GM18502 (cell line): Measurements from ENCODE around the gene LEPR.
A peak's percentile ranks its signal among the peaks of the same experiment; 100 is the strongest.
"Not testable (repeated sequence)": the region's sequence is repeated elsewhere in the genome, so short reads cannot be mapped to it uniquely, and the experiment has no call there.

Experiments
- ATAC-seq: cut with Tn5 transposase; IDR thresholded peaks from one replicate; pipeline ENCODE4 v1.9.1; 2021; ENCODE audit warnings: mild to moderate bottlenecking; ENCODE audit not compliant: unreplicated experiment, poor library complexity

Gene LEPR

GRCh38 chr1:65420590-65421350 lies at the start of gene LEPR, which contains the start of gene LEPROT:
LEPR (plus strand) TSS chr1:65420668; CDS start chr1:65565566, 144,898 bp downstream.
LEPROT (plus strand) TSS chr1:65420668; CDS start chr1:65420725, 57 bp downstream.
- ATAC-seq: peak; percentile 61

- no peak for ATAC-seq
Measured at GRCh38 chr1:65371544-65371943, 48.9 kb upstream of the LEPR start.

DNA sequence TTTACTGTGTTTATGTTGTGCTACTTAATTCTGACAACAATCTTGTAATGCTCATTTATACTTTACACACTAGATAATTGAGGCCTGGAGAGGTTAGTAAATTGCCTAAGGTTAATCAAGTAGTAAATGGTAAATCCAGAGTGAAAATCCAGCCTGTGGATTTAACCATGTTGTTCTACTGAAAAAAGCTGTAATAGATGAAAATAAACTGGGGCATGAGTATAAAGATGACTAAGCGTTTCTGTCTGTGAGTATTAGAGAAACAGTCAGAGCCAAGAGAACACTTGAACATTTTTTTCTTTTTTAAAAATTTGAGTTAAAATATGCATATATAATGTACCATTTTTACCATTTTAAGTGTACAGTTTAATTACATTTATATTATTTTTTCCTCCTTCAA lies 47.9 kb upstream of the LEPR start:
- ATAC-seq: no peak

DNA sequence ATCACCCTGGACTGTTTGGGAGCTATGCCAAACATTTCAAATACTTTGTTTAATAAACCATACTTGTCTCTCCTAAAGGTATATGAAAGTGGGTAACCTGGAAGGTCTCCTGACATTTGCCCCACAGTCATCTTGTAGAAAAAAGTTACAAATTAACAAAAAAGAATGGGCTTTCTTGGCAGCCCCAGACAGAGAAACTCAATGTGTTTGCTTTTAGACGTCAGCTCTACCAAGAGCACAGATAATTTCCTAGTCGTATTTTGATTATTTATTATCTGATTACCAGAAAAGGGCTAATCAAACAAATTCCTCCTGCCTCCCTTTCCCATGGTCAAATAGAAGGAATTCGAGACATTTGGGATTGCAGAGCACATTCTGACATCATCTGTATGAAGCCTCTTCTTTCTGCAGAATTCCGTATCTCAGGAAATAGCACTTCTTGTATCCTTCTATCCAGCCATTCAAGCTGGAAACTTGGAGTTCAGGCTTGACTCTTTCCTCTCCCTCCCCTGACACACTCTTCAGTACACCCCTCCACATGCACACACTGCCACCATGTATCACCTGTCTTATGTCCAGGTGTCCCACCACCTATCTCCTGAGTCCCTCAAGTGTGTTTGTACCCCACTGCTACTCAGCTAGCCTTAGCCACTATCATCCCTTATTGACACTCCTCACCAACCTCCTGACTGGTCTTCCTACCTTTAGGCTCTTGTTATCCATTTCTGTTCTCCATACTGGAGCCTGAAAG lies 42.8 kb upstream of the LEPR start:
- no peak for ATAC-seq

DNA sequence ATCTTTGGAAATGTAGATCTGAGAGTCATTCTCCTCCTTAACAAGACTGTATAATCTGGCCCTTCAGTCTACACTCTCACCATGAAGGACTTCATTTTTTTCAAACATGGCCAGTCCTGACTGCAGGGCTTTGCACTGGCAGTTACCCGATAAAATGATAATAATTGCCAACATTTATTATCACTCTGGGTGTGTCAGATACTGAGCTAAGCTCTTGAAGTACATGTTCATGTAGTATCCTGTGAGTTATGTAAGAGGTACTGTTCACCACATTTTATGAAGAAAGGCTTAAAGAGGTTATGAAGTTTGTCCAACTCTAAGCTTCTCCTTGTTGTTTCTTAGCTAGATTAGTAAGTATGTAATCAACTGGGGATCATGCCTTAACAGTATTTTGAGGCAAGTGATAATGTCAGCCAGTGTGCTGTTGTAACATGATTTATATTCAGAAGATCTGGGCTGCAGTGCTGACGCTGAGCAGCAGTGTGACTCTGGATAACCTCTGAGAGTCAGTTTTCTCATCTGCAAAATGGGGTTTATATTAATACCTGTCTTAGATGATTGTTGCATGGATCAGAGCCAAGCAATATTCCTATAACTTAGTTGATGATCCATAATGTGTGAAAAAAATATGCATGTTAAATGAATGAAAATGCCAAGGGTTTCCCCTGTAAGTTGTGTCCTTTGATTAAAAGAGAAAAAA lies 42.1 kb upstream of the LEPR start:
- ATAC-seq: no peak

DNA sequence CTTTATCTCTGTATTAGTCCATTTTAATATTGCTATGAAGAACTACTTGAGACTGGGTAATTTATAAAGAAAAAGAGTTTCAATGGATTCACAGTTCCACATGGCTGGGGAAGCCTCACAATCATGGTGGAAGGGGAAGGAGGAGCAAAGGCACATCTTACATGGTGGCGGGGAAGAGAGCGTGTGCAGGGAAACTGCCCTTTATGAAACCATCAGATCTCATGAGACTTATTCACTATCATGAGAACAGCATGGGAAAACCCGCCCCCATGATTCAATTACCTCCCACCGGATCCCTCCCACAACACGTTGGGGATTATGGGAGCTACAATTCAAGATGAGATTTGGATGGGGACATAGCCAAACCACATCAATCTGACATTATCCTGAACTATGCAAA lies 36.0 kb upstream of the LEPR start:
- not testable (repeated sequence) for ATAC-seq

DNA sequence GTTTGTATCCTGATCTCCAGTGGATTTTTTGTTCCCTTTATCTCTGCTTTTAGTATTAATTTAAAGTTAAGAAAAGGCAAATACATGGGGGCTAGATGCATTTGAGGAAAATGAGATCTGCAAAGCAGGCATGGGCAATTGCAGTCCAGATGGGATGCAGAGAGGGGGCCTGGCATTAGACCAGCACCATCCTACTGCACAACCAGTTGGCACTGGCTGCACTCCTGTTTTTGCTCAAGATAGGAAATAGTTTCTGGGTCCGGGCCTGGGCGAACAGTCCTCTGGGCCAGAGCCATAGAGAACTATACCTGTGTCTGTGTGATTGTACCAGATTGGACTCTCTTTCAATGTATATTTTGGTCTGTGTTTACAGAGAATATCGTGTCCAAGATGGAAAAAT lies 34.0 kb upstream of the LEPR start:
- ATAC-seq: no peak

DNA sequence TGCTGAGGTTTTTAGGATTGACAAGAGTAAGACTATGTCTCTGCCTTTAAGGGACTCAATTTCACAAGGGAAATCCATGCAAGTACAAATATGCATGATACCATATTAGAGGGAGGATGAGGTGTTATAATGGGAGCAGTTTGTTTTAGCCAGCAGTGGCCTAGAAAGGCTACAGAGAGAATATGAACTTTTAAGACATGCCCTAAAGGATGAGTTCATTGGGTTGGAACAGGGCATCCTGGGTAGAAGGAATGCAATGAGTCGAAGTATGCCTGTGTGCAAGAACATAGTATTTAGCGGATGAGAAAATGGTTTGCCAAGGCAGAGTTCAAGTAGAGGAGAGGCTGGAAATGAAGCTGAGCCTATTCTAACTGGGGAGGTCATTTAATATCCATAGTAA lies 32.6 kb upstream of the LEPR start:
- ATAC-seq: no peak

DNA sequence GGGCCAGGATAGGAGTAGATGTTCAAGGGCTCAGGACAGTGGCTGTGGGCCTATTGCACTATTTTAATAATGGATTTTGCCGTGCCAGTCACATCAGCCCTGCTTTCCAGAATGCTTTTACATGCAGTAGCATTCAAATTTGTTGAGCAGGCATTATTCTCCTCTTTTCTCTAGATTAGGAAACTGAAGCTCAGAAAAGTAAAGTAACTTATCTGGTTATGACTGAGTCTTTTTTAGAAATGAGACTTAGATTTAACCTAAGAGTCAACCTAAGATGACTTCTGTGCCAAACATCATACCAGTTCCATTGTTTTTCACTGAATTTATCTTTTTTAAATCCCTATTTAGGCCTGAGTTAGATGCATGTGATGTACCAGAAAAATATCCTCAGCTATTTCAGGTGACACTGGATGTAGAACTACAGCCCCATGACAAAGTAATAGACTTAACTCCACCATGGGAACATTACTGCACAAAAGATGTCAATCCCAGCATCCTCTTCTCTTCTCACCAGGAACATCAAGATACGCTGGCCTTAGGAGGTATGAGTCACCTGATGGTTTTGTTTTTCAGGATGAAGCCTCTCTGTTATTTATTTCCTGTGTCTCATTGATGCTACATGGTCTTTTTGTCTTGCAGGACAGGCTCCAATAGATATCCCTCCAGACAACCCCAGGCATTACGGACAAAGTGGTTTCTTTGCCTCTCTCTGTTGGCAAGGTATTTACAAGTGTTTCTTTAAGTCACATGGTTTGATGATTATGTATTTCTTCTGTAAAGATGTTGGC lies 31.4 kb upstream of the LEPR start:
- ATAC-seq: no peak

DNA sequence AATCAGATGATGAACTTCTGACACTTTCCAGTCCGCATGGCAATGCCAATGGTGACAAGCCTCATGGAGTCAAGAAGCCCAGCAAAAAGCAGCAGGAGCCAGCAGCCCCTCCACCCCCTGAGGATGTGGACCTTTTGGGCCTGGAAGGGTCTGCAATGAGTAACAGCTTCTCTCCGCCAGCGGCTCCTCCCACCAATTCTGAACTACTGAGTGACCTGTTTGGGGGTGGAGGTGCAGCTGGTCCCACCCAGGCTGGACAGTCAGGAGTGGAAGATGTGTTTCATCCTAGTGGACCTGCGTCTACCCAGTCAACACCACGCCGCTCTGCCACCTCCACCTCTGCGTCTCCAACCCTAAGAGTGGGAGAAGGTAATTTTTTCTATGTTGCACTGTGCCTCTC lies 28.0 kb upstream of the LEPR start:
- no peak for ATAC-seq

DNA sequence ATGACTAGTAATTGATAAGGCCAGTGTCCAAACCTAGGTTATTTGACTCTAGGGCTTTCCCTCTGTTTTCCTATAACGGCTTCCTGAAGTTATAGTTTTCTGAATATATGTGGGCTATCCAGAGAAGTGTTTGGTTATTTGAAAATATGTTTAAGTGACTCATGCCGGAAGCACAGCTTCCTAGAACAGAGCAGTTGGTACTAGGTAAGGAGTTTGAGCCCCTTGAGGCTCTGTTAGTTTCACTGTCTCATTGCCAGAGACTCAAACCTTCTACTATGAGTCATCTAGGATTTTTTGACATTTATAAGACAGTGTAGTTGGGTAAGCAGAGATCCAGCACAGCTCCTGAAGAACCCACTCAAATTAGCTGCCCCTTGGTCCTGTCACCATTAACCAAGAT lies 27.1 kb upstream of the LEPR start:
- ATAC-seq: peak; percentile 93

DNA sequence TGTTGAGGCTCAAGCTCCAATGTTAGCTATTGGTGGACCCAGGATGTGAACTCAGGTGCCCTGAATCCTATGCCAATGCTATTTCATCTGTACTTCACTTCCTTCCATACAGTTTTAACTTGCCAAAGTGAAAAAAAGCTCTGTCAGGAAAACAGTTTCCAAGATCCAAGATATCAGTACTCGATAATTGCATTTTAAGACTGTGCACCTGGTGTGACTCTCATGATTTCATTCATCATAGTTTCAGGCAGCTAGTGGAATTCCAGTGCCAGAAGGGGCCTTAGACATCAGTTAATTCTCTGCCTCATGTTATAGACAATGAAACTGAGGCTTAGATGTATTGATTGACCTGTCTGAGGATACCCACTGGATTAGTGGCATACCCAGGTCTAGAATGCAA lies 26.5 kb upstream of the LEPR start:
- ATAC-seq: no peak

GRCh38 chr1:65395887-65396612 lies 24.4 kb upstream of the LEPR start:
- no peak for ATAC-seq

GRCh38 chr1:65398083-65398482 lies 22.4 kb upstream of the LEPR start:
- ATAC-seq: no peak

- no peak for ATAC-seq
Measured at GRCh38 chr1:65399003-65399402, 21.5 kb upstream of the LEPR start.

- no peak for ATAC-seq
Measured at GRCh38 chr1:65401612-65402011, 18.9 kb upstream of the LEPR start.

DNA sequence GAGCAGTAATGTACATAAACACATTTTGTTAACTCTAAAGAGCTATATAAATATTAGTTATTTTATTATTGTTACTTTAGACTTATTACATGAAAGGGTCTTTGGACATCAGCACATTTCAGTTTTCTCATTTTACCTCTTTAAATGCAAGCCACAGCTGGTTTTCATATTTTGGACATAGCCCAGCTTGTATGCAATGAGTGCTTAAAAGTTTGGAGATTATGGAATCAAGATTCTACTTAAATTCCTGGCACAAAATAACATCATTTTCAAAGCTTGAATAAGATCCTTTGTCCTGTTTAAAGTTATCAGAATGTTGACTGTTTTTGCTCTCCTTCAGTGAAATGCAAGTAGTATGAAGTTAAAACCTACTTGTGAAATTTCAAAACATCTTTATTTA lies 15.5 kb upstream of the LEPR start:
- no peak for ATAC-seq

GRCh38 chr1:65407877-65408276 lies 12.6 kb upstream of the LEPR start:
- no peak for ATAC-seq

DNA sequence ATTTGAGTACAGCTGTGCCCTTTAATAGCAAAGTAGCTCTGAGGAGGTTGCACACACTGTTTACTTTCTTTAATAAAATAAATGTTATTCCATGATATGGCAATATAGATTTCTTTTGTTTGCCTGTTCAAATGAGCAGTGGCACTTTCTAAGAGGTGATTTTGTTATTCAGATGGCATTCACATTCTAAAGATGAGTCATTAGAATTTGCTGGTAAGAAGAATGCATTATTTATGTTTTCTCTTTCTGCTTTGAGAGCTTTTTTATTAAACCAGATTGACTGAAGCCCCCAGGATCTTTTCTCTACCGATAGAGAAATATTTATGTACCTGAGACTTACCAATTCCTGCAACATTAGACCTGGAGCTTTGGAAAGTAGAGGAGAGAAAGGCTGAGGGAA lies 11.2 kb upstream of the LEPR start:
- ATAC-seq: no peak

DNA sequence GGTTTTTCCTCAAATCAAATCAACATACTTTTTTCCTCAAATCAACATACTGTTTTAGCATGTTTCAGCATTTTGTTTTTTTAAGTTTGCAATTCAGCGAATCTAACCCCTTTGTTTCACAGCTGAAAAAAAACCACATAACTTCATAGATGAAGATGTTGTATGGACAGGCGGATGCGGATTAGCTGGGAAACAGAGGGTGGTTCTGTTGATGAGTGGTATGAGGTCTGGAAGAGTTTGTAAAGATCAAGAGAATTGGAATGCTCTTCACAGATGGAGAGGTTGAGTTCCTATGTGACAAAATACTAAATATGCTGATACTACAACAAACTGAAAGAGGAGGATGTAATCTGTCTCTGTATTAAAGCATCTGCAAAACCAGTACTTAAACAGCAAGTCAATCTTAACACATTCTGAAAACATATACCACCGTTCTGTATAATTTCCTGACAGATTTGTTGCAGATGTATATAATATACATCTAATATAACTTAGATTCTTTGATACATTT lies 10.6 kb upstream of the LEPR start:
- no peak for ATAC-seq
